Central memory CD8-positive, alpha-beta T cell (primary cell): Measurements from ENCODE around the gene INMT.

ENCODE experiments used
- ATAC-seq: fragments of 150-1000 bp; cut with Tn5 transposase; replicated peaks from 2 replicates; pipeline ENCODE4 v1.10.0; 2022; ENCODE audit warnings: mild to moderate bottlenecking, moderate FRiP score, moderate number of reproducible peaks; ENCODE audit not compliant: poor library complexity, severe bottlenecking; ENCODE audit errors: extremely low read depth
- DNase-seq, 2 donors: peaks; one replicate each; pipeline ENCODE4 v3.0.0; 2021; ENCODE audit warnings: low spot score in 2 of 2
- H3K27ac Mint-ChIP-seq: one replicate; pipeline ENCODE4 v1.8.0; 2022; ENCODE audit warnings: low read depth, mild to moderate bottlenecking, moderate library complexity, mixed read lengths
- H3K27me3 Mint-ChIP-seq: one replicate; pipeline ENCODE4 v1.8.0; 2022; ENCODE audit warnings: mixed read lengths
- H3K36me3 Mint-ChIP-seq: one replicate; pipeline ENCODE4 v1.8.0; 2022; ENCODE audit warnings: mild to moderate bottlenecking, moderate library complexity, mixed read lengths; ENCODE audit not compliant: insufficient read depth
- H3K4me1 Mint-ChIP-seq: one replicate; pipeline ENCODE4 v1.8.0; 2022; ENCODE audit warnings: mixed read lengths
- H3K4me3 Mint-ChIP-seq: one replicate; pipeline ENCODE4 v1.8.0; 2022; ENCODE audit warnings: mild to moderate bottlenecking, moderate library complexity, mixed read lengths
- H3K9me3 Mint-ChIP-seq: one replicate; pipeline ENCODE4 v1.8.0; 2022; ENCODE audit warnings: mixed read lengths

Gene INMT

DNA sequence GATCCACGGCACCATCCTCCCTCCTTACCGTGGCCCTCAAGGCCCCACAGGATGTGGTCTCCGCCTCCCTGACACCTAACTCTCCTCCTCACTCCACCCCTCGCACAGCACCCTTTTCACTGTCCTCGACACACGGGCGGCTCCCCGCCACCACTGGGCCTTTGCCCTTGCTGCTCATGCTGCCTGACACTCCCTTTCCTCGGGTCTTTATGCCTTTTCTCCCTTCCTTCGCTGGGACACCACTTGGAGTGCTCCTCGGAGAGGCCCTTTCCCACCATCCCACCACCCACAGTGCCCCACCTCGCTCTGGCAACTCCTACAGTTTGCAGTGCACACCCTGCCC lies 7.9 kb upstream of the INMT start:
- Mint-ChIP-seq H3K4me1 (peaks cover 19% of the 10 kb centered on the region), H3K27ac (peak overlapping the region; percentile 88), H3K27me3 (no peaks in the 10 kb centered on the region), H3K9me3 (no peaks in the 10 kb centered on the region), H3K4me3 (peak overlapping the region; percentile 27), H3K36me3 (no peaks in the 10 kb centered on the region)
- DNase-seq (no peak), ATAC-seq (peak; percentile 66)

DNA sequence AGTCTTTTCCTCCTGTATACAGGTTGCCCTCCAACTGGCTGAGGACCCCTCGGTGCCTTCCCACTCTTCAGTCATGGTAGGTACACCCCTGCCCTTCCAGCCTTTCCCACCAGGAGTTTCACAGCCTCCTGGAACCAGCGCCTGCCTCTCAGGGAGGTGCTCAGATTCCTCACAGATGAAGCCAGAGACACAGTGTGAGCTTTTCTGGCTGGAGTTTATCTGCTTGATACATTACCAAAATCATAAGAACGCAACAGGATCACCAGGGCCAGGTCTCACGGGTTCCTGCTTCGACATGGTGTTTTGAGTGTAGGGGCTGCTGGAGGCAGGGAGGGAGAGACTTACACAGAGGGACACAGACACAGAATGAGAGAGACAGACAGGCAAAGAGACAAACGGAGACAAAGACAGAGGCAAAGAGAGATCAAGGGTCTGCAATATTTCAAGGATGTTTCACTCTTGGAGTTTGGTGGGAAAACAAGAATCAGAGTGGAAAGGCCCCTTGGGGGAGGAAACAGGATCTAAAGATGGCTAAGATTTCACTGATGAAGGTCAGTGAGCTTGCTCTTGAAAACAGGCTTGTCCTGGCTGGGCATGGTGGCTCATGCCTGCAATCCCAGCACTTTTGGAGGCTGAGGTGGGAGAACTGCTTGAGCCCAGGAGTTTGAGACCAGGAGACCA lies 6.5 kb upstream of the INMT start:
- DNase-seq (no peak), ATAC-seq (no peak)
- Mint-ChIP-seq H3K4me3 (no peak overlapping the region), H3K36me3 (no peaks in the 10 kb centered on the region), H3K27me3 (no peaks in the 10 kb centered on the region), H3K4me1 (peaks cover 19% of the 10 kb centered on the region), H3K27ac (no peak overlapping the region), H3K9me3 (no peaks in the 10 kb centered on the region)

DNA sequence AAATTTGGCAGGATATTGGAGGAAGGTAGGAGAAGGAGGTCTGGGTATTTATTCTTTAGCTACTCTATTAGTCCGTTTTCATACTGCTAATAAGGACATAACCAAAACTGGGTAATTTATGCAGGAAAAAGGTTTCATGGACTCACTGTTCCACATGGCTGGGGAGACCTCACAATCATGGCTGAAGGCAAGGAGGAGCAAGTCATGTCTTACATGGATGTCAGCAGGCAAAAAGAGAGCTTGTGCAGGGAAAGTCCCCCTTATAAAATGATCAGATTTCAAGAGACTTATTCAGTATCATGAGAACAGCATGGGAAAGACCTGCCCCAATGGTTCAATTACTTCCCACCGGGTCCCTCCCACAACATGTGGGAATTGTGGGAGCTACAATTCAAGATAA lies 1.9 kb upstream of the INMT start:
- no peak for ATAC-seq
- Mint-ChIP-seq H3K27ac (no peak overlapping the region), H3K27me3 (no peaks in the 10 kb centered on the region), H3K9me3 (no peaks in the 10 kb centered on the region), H3K36me3 (no peaks in the 10 kb centered on the region), H3K4me3 (no peak overlapping the region), H3K4me1 (no peaks in the 10 kb centered on the region)
- no peak for DNase-seq

- no peaks in the 10 kb centered on the region for H3K4me1 Mint-ChIP-seq
- H3K9me3 Mint-ChIP-seq: no peaks in the 10 kb centered on the region
- DNase-seq (no peak), ATAC-seq (no peak)
- H3K36me3 Mint-ChIP-seq: no peaks in the 10 kb centered on the region
- H3K27me3 Mint-ChIP-seq: no peaks in the 10 kb centered on the region
- no peak overlapping the region for H3K4me3 Mint-ChIP-seq
- no peak overlapping the region for H3K27ac Mint-ChIP-seq
These were observed 968 bp upstream of the INMT start for GRCh38 chr7:30750683-30751650.

DNA sequence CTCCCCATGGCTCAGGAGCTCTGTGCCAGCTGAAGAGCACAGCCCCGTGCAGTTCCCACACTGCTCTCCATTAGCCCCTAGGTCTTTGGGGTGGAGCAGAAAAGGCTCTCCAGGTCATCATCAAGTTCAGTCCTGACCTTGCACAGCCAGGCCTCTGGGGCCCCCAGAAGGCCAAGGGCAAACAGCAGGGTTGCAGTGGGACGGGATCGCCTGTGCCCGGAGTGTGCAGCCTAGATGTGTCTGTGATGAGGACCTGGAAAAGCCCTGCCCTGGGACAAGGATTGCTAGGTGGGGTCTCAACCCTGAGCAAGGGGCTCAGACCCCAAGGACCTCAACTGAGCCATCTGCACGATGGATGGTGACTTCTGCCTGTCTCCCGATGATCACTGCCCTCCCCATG lies 549 bp downstream of the INMT start:
- Mint-ChIP-seq H3K9me3 (no peaks in the 10 kb centered on the region), H3K4me3 (no peak overlapping the region), H3K4me1 (no peaks in the 10 kb centered on the region), H3K36me3 (no peaks in the 10 kb centered on the region), H3K27me3 (no peaks in the 10 kb centered on the region), H3K27ac (no peak overlapping the region)
- ATAC-seq (no peak), DNase-seq (no peak)

- Mint-ChIP-seq H3K27ac (no peak overlapping the region), H3K4me3 (no peak overlapping the region), H3K4me1 (no peaks in the 10 kb centered on the region), H3K36me3 (no peaks in the 10 kb centered on the region), H3K9me3 (no peaks in the 10 kb centered on the region), H3K27me3 (no peaks in the 10 kb centered on the region)
- ATAC-seq (no peak), DNase-seq (no peak)
These were observed 1.0 kb downstream of the INMT start for GRCh38 chr7:30752979-30753378.

- no peak for DNase-seq
- Mint-ChIP-seq H3K4me1 (no peaks in the 10 kb centered on the region), H3K4me3 (no peak overlapping the region), H3K36me3 (no peaks in the 10 kb centered on the region), H3K27ac (no peak overlapping the region), H3K27me3 (peaks cover 6% of the 10 kb centered on the region), H3K9me3 (no peaks in the 10 kb centered on the region)
- ATAC-seq: no peak
These were observed 2.5 kb downstream of the INMT start for GRCh38 chr7:30754315-30754877.

GRCh38 chr7:30755384-30756154 lies 3.6 kb downstream of the INMT start:
- Mint-ChIP-seq H3K4me3 (no peak overlapping the region), H3K27ac (no peak overlapping the region), H3K36me3 (no peaks in the 10 kb centered on the region), H3K27me3 (peaks cover 17% of the 10 kb centered on the region), H3K4me1 (no peaks in the 10 kb centered on the region), H3K9me3 (no peaks in the 10 kb centered on the region)
- ATAC-seq (no peak), DNase-seq (no peak)

GRCh38 chr7:30757342-30757692 lies 5.4 kb downstream of the INMT start:
- Mint-ChIP-seq H3K36me3 (no peaks in the 10 kb centered on the region), H3K27me3 (peaks cover 17% of the 10 kb centered on the region), H3K9me3 (no peaks in the 10 kb centered on the region), H3K4me3 (no peak overlapping the region), H3K4me1 (no peaks in the 10 kb centered on the region), H3K27ac (no peak overlapping the region)
- no peak for ATAC-seq
- no peak for DNase-seq

DNA sequence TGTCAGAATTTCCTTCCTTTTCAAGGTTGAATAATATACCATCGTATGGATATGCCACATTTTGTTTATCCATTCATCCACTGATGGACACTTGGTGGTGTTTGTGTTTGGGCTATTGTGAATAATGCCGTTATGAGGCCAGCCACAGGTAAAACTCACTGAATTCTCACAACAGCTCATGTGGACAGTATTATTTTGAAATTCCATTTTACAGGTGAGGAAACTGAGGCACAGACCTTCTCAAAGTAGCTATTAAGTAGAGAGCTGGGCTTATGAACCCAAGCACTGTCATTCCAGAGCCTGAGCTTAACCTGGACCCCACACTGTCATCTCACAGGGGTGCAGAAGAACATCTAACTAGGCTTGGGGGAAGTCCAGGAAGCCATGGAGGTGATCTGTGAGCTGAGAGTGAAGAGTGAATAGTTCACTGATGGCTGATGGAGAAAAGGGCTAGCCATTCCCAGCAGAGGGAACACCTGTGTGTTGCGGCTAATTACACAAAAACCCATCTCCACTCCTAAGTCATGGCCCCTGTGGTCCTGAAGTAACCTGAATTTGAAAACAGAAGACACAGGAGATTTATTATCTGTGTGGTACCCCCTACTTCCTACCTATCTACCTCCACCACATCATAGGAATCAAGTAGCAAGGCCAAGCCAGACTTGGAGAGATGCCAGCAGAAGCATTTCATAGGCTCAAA lies 8.7 kb downstream of the INMT start:
- Mint-ChIP-seq H3K36me3 (no peaks in the 10 kb centered on the region), H3K4me1 (no peaks in the 10 kb centered on the region), H3K9me3 (no peaks in the 10 kb centered on the region), H3K4me3 (no peak overlapping the region), H3K27ac (no peak overlapping the region), H3K27me3 (peaks cover 17% of the 10 kb centered on the region)
- ATAC-seq (no peak), DNase-seq (no peak)

GRCh38 chr7:30761214-30762156 lies 9.6 kb downstream of the INMT start:
- peaks cover 17% of the 10 kb centered on the region for H3K27me3 Mint-ChIP-seq
- no peak overlapping the region for H3K4me3 Mint-ChIP-seq
- H3K27ac Mint-ChIP-seq: no peak overlapping the region

More at GRCh38 chr7:30761214-30762156, 9.6 kb downstream of the INMT start:
- Mint-ChIP-seq H3K36me3 (no peaks in the 10 kb centered on the region), H3K4me1 (no peaks in the 10 kb centered on the region), H3K9me3 (no peaks in the 10 kb centered on the region)
- ATAC-seq: no peak
- DNase-seq: no peak
